ENCODE data around the gene ENG.

The ENG gene

GRCh38 chr9:127829205-127829906 is 25.1 kb downstream of the ENG start:
- no peak overlapping the region for H3K4me3 ChIP-seq (ENCODE audit: low read length)
- TF ChIP-seq ZNF274 (IDR thresholded peaks at IDR 0.05; ENCODE audit: low read depth, low read length), result no peak

- H3K4me3 ChIP-seq (ENCODE audit: low read length), result no peak overlapping the region
- no peak for TF ChIP-seq ZNF274 (IDR thresholded peaks at IDR 0.05; ENCODE audit: low read depth, low read length)
Observed at GRCh38 chr9:127828262-127829031, 26.0 kb downstream of the ENG start.

- TF ChIP-seq ZNF274 (IDR thresholded peaks at IDR 0.05; ENCODE audit: low read depth, low read length), result no peak
- H3K4me3 ChIP-seq (ENCODE audit: low read length), result no peak overlapping the region
Observed at GRCh38 chr9:127826253-127826913, 28.1 kb downstream of the ENG start.

- TF ChIP-seq ZNF274 (IDR thresholded peaks at IDR 0.05; ENCODE audit: low read depth, low read length), result no peak
- H3K4me3 ChIP-seq (ENCODE audit: low read length), result no peak overlapping the region
Observed at GRCh38 chr9:127825319-127826051, 29.0 kb downstream of the ENG start.

GRCh38 chr9:127822108-127822507 is 32.4 kb downstream of the ENG start:
- no peak overlapping the region for H3K4me3 ChIP-seq (ENCODE audit: low read length)

GRCh38 chr9:127818574-127818973 is 35.9 kb downstream of the ENG start:
- H3K4me3 ChIP-seq (ENCODE audit: low read length), result no peak overlapping the region
- TF ChIP-seq ZNF274 (IDR thresholded peaks at IDR 0.05; ENCODE audit: low read depth, low read length), result no peak

More at GRCh38 chr9:127822108-127822507, 32.4 kb downstream of the ENG start:
- TF ChIP-seq ZNF274 (IDR thresholded peaks at IDR 0.05; ENCODE audit: low read depth, low read length), result no peak

- no peak overlapping the region for H3K4me3 ChIP-seq (ENCODE audit: low read length)
- TF ChIP-seq ZNF274 (IDR thresholded peaks at IDR 0.05; ENCODE audit: low read depth, low read length), result no peak
Observed at GRCh38 chr9:127817881-127818434, 36.5 kb downstream of the ENG start.

GRCh38 chr9:127816728-127817127 is 37.7 kb downstream of the ENG start:
- TF ChIP-seq ZNF274 (IDR thresholded peaks at IDR 0.05; ENCODE audit: low read depth, low read length), result no peak
- no peak overlapping the region for H3K4me3 ChIP-seq (ENCODE audit: low read length)

GRCh38 chr9:127816362-127816725 is 38.1 kb downstream of the ENG start:
- no peak overlapping the region for H3K4me3 ChIP-seq (ENCODE audit: low read length)
- no peak for TF ChIP-seq ZNF274 (IDR thresholded peaks at IDR 0.05; ENCODE audit: low read depth, low read length)

GRCh38 chr9:127815512-127816361 is 38.7 kb downstream of the ENG start:
- no peak for TF ChIP-seq ZNF274 (IDR thresholded peaks at IDR 0.05; ENCODE audit: low read depth, low read length)
- no peak overlapping the region for H3K4me3 ChIP-seq (ENCODE audit: low read length)

GRCh38 chr9:127814619-127815511 is 39.6 kb downstream of the ENG start:
- TF ChIP-seq ZNF274 (IDR thresholded peaks at IDR 0.05; ENCODE audit: low read depth, low read length), result no peak

GRCh38 chr9:127813686-127814226 is 40.7 kb downstream of the ENG start:
- H3K4me3 ChIP-seq (ENCODE audit: low read length), result no peak overlapping the region
- TF ChIP-seq ZNF274 (IDR thresholded peaks at IDR 0.05; ENCODE audit: low read depth, low read length), result no peak

More at GRCh38 chr9:127814619-127815511, 39.6 kb downstream of the ENG start:
- no peak overlapping the region for H3K4me3 ChIP-seq (ENCODE audit: low read length)

Data from GM08714 (cell line).